ENCODE data around the gene AFAP1L1. TPM values are rescaled to one million over a fixed set of nuclear protein-coding genes. Genes with fewer than 3 reads are reported as not detected.

AFAP1L1 gene
- total and polyA plus RNA-seq, 4 donors, result 2.1 to 11.6 (median 4.0) TPM

DNA sequence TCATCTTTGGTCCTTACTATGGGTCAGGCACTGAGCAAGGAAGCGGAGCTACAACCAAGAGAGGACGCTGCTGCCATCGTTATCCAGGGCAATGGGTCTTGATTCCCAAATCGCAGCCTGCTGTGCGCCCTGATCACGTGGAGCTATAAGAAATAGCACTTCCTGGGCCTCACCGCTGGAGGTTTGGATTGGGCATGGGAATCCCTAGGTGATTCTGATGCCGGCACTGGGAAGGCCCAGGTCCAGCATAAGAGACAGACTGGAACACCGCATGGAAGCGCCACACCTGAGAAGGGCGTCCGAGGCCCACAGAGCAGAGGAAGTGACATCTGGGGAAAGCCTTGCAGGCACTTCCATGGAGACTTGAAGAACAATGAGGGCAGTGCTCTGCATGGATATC, 104.4 kb downstream of the AFAP1L1 start:
- no peak for DNase-seq (ENCODE audit: low spot score)
- no peaks in the 10 kb centered on the region for H3K4me1 ChIP-seq (ENCODE audit: control insufficient read depth in 4 of 4, insufficient read depth in 4 of 4, low read length in 3 of 4)
- TF ChIP-seq HNF4A (conservative IDR thresholded peaks at IDR 0.05) (no peak), NR2F2 (IDR thresholded peaks at IDR 0.05) (no peak)
- no peak overlapping the region for H3K9ac ChIP-seq (ENCODE audit: low read depth in 1 of 2, low read length in 2 of 2)
- no peak overlapping the region for H3K27ac ChIP-seq (ENCODE audit: low read depth in 1 of 2, low read length in 2 of 2)
- WGBS, result 95% methylated on average over 12 of the region's 12 CpGs
- no peak overlapping the region for H3K4me3 ChIP-seq (ENCODE audit: low read depth in 1 of 3, low read length in 3 of 3)
- H3K9me3 ChIP-seq (ENCODE audit: control insufficient read depth in 4 of 4, low read length in 3 of 4), result no peaks in the 10 kb centered on the region
- H3K36me3 ChIP-seq (ENCODE audit: control insufficient read depth in 4 of 4, insufficient read depth in 3 of 4, low read depth in 1 of 4, low read length in 3 of 4), result no peaks in the 10 kb centered on the region
- no peaks in the 10 kb centered on the region for H3K27me3 ChIP-seq (ENCODE audit: control insufficient read depth in 4 of 4, insufficient read depth in 4 of 4, low read length in 3 of 4)

DNA sequence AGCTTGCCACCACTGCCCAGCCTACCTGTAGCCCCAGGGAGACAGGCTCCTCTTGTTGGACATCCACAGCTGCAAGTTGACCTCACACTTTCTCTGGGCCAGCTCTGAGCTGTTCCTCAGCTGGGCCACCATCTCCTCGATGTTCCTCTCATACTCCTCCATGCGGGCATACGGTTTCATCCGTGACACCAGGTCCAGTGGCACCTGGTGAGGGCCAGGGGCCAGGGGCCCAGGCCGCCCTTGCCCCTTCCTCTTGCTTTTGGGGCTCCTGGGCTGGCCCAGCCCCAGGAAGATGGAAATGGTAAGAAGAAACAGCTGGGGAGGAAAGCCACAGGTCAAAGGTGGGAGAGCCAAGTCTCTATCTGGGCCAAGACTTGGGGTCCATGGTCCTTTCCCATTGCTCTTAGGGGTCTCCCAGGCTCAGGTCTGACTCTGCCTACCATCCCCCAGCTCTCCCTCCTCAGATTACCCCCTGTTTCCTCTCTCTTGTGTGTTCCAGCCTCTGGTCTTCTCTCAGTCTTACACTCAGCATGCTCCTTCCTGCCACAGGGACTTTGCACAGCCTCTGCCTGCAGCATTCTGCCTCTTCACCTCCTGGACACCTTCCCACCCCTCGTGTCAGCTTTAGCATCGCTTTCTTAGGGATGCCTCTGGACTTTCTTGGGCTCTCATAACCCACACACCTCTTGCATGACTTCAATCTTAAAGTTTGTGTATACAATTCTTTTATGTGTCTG, 105.2 kb downstream of the AFAP1L1 start:
- 93% methylated on average over 7 of the region's 7 CpGs for WGBS
- H3K27ac ChIP-seq (ENCODE audit: low read depth in 1 of 2, low read length in 2 of 2), result no peak overlapping the region

More for the DNA sequence above, 105.2 kb downstream of the AFAP1L1 start:
- peaks cover 0 to 2% (median 0%) of the 10 kb centered on the region in 4 donors for H3K4me1 ChIP-seq (ENCODE audit: control insufficient read depth in 4 of 4, insufficient read depth in 4 of 4, low read length in 3 of 4)
- no peaks in the 10 kb centered on the region for H3K36me3 ChIP-seq (ENCODE audit: control insufficient read depth in 4 of 4, insufficient read depth in 3 of 4, low read depth in 1 of 4, low read length in 3 of 4)
- no peak overlapping the region for H3K4me3 ChIP-seq (ENCODE audit: low read depth in 1 of 3, low read length in 3 of 3)
- no peak for DNase-seq (ENCODE audit: low spot score)
- H3K9me3 ChIP-seq (ENCODE audit: control insufficient read depth in 4 of 4, low read length in 3 of 4), result no peaks in the 10 kb centered on the region
- H3K27me3 ChIP-seq (ENCODE audit: control insufficient read depth in 4 of 4, insufficient read depth in 4 of 4, low read length in 3 of 4), result no peaks in the 10 kb centered on the region
- no peak overlapping the region for H3K9ac ChIP-seq (ENCODE audit: low read depth in 1 of 2, low read length in 2 of 2)
- TF ChIP-seq, protein P1, sequence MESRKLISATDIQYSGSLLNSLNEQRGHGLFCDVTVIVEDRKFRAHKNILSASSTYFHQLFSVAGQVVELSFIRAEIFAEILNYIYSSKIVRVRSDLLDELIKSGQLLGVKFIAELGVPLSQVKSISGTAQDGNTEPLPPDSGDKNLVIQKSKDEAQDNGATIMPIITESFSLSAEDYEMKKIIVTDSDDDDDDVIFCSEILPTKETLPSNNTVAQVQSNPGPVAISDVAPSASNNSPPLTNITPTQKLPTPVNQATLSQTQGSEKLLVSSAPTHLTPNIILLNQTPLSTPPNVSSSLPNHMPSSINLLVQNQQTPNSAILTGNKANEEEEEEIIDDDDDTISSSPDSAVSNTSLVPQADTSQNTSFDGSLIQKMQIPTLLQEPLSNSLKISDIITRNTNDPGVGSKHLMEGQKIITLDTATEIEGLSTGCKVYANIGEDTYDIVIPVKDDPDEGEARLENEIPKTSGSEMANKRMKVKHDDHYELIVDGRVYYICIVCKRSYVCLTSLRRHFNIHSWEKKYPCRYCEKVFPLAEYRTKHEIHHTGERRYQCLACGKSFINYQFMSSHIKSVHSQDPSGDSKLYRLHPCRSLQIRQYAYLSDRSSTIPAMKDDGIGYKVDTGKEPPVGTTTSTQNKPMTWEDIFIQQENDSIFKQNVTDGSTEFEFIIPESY (IDR thresholded peaks at IDR 0.05), result no peak
- TF ChIP-seq GABPA (IDR thresholded peaks at IDR 0.05 in 1 of 2, conservative IDR thresholded peaks at IDR 0.05 in 1 of 2), result no peak
- TF ChIP-seq, protein P2, sequence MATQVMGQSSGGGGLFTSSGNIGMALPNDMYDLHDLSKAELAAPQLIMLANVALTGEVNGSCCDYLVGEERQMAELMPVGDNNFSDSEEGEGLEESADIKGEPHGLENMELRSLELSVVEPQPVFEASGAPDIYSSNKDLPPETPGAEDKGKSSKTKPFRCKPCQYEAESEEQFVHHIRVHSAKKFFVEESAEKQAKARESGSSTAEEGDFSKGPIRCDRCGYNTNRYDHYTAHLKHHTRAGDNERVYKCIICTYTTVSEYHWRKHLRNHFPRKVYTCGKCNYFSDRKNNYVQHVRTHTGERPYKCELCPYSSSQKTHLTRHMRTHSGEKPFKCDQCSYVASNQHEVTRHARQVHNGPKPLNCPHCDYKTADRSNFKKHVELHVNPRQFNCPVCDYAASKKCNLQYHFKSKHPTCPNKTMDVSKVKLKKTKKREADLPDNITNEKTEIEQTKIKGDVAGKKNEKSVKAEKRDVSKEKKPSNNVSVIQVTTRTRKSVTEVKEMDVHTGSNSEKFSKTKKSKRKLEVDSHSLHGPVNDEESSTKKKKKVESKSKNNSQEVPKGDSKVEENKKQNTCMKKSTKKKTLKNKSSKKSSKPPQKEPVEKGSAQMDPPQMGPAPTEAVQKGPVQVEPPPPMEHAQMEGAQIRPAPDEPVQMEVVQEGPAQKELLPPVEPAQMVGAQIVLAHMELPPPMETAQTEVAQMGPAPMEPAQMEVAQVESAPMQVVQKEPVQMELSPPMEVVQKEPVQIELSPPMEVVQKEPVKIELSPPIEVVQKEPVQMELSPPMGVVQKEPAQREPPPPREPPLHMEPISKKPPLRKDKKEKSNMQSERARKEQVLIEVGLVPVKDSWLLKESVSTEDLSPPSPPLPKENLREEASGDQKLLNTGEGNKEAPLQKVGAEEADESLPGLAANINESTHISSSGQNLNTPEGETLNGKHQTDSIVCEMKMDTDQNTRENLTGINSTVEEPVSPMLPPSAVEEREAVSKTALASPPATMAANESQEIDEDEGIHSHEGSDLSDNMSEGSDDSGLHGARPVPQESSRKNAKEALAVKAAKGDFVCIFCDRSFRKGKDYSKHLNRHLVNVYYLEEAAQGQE (IDR thresholded peaks at IDR 0.05), result no peak
- TF ChIP-seq EGR1 (IDR thresholded peaks at IDR 0.05; ENCODE audit: low read depth in 2 of 2), result no peak
- no peak for TF ChIP-seq FOXA2 (IDR thresholded peaks at IDR 0.05)
- TF ChIP-seq HNF4A (conservative IDR thresholded peaks at IDR 0.05), result no peak
- TF ChIP-seq JUND (IDR thresholded peaks at IDR 0.05), result no peak
- no peak for TF ChIP-seq RAD21 (IDR thresholded peaks at IDR 0.05)
- TF ChIP-seq RXRA (IDR thresholded peaks at IDR 0.05), result no peak
- TF ChIP-seq HNF4G (IDR thresholded peaks at IDR 0.05), result no peak
- no peak for TF ChIP-seq TAF1 (conservative IDR thresholded peaks at IDR 0.05)
- TF ChIP-seq, protein P3, sequence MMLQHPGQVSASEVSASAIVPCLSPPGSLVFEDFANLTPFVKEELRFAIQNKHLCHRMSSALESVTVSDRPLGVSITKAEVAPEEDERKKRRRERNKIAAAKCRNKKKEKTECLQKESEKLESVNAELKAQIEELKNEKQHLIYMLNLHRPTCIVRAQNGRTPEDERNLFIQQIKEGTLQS (IDR thresholded peaks at IDR 0.05), result no peak
- TF ChIP-seq FOXA1 (IDR thresholded peaks at IDR 0.05), result no peak

Data from liver (tissue), 9 donors.